ENCODE results near the gene EXOC4. TPM values are rescaled to one million over a fixed set of nuclear protein-coding genes. Genes with fewer than 3 reads are reported as not detected.

Gene EXOC4
- total RNA-seq, 1 donor from 2014 or later, result 30.8 TPM

GRCh38 chr7:133401225-133401624 is 148.3 kb downstream of the EXOC4 start:
- DNase-seq (ENCODE audit: low spot score), result no peak
- intact Hi-C loops (cut with DNase I), result no loop called here

- no peak for DNase-seq (ENCODE audit: low spot score)
- intact Hi-C loops (cut with DNase I), result no loop called here
Observed at GRCh38 chr7:133408212-133408611, 155.3 kb downstream of the EXOC4 start.

GRCh38 chr7:133409421-133409820 is 156.5 kb downstream of the EXOC4 start:
- no peak for DNase-seq (ENCODE audit: low spot score)
- intact Hi-C loops (cut with DNase I), result no loop called here

GRCh38 chr7:133409966-133410365 is 157.1 kb downstream of the EXOC4 start:
- intact Hi-C loops (cut with DNase I), result no loop called here
- DNase-seq (ENCODE audit: low spot score), result no peak

- intact Hi-C loops (cut with DNase I), result no loop called here
- DNase-seq (ENCODE audit: low spot score), result no peak
Observed at GRCh38 chr7:133411395-133411794, 158.5 kb downstream of the EXOC4 start.

GRCh38 chr7:133412942-133413341 is 160.1 kb downstream of the EXOC4 start:
- intact Hi-C loops (cut with DNase I), result no loop called here
- no peak for DNase-seq (ENCODE audit: low spot score)

- no peak for DNase-seq (ENCODE audit: low spot score)
- intact Hi-C loops (cut with DNase I), result no loop called here
Observed at GRCh38 chr7:133419041-133419440, 166.2 kb downstream of the EXOC4 start.

GRCh38 chr7:133423618-133424017 is 170.7 kb downstream of the EXOC4 start:
- intact Hi-C loops (cut with DNase I), result no loop called here
- no peak for DNase-seq (ENCODE audit: low spot score)

- DNase-seq (ENCODE audit: low spot score), result no peak
- intact Hi-C loops (cut with DNase I), result no loop called here
Observed at GRCh38 chr7:133428326-133428725, 175.4 kb downstream of the EXOC4 start.

- intact Hi-C loops (cut with DNase I), result no loop called here
- no peak for DNase-seq (ENCODE audit: low spot score)
Observed at GRCh38 chr7:133428876-133429275, 176.0 kb downstream of the EXOC4 start.

- no peak for DNase-seq (ENCODE audit: low spot score)
- intact Hi-C loops (cut with DNase I), result no loop called here
Observed at GRCh38 chr7:133429371-133429770, 176.5 kb downstream of the EXOC4 start.

- intact Hi-C loops (cut with DNase I), result no loop called here
- DNase-seq (ENCODE audit: low spot score), result no peak
Observed at GRCh38 chr7:133431134-133431724, 178.4 kb downstream of the EXOC4 start.

- DNase-seq (ENCODE audit: low spot score), result no peak
- intact Hi-C loops (cut with DNase I), result no loop called here
Observed at GRCh38 chr7:133433165-133433812, 180.4 kb downstream of the EXOC4 start.

GRCh38 chr7:133434246-133434865 is 181.5 kb downstream of the EXOC4 start:
- intact Hi-C loops (cut with DNase I), result no loop called here

GRCh38 chr7:133436014-133436428 is 183.1 kb downstream of the EXOC4 start:
- intact Hi-C loops (cut with DNase I), result no loop called here
- no peak for DNase-seq (ENCODE audit: low spot score)

More at GRCh38 chr7:133434246-133434865, 181.5 kb downstream of the EXOC4 start:
- no peak for DNase-seq (ENCODE audit: low spot score)

GRCh38 chr7:133437544-133437943 is 184.7 kb downstream of the EXOC4 start:
- no peak for DNase-seq (ENCODE audit: low spot score)
- intact Hi-C loops (cut with DNase I), result no loop called here

- intact Hi-C loops (cut with DNase I), result no loop called here
- no peak for DNase-seq (ENCODE audit: low spot score)
Observed at GRCh38 chr7:133442818-133443217, 189.9 kb downstream of the EXOC4 start.

GRCh38 chr7:133445617-133446016 is 192.7 kb downstream of the EXOC4 start:
- intact Hi-C loops (cut with DNase I), result no loop called here
- DNase-seq (ENCODE audit: low spot score), result no peak

- no peak for DNase-seq (ENCODE audit: low spot score)
- intact Hi-C loops (cut with DNase I), result no loop called here
Observed at GRCh38 chr7:133448012-133448411, 195.1 kb downstream of the EXOC4 start.

- intact Hi-C loops (cut with DNase I), result no loop called here
- DNase-seq (ENCODE audit: low spot score), result no peak
Observed at GRCh38 chr7:133452577-133452976, 199.7 kb downstream of the EXOC4 start.

- intact Hi-C loops (cut with DNase I), result no loop called here
- DNase-seq (ENCODE audit: low spot score), result no peak
Observed at GRCh38 chr7:133458688-133459087, 205.8 kb downstream of the EXOC4 start.
